ENCODE measurements around the gene KCND2. TPM values are rescaled to one million over a fixed set of nuclear protein-coding genes. Genes with fewer than 3 reads are reported as not detected.
A peak's percentile ranks its signal among the peaks of the same experiment; 100 is the strongest.

Gene KCND2
- total RNA-seq, 1 donor from 2014 or later = 0.12 TPM

GRCh38 chr7:120645966-120646365, 373.0 kb downstream of the KCND2 start:
- DNase-seq (ENCODE audit: low read depth) = no peak
- no peak for TF ChIP-seq CTCF (conservative IDR thresholded peaks at IDR 0.05; ENCODE audit: low read depth, low read length)
- no peak overlapping the region for H3K4me3 ChIP-seq (ENCODE audit: low read depth, low read length)

GRCh38 chr7:120654241-120654640, 381.3 kb downstream of the KCND2 start:
- no peak overlapping the region for H3K4me3 ChIP-seq (ENCODE audit: low read depth, low read length)
- no peak for TF ChIP-seq CTCF (conservative IDR thresholded peaks at IDR 0.05; ENCODE audit: low read depth, low read length)

GRCh38 chr7:120658516-120658915, 385.5 kb downstream of the KCND2 start:
- no peak overlapping the region for H3K4me3 ChIP-seq (ENCODE audit: low read depth, low read length)
- no peak for TF ChIP-seq CTCF (conservative IDR thresholded peaks at IDR 0.05; ENCODE audit: low read depth, low read length)
- no peak for DNase-seq (ENCODE audit: low read depth)

More at GRCh38 chr7:120654241-120654640, 381.3 kb downstream of the KCND2 start:
- peak; percentile 15 for DNase-seq (ENCODE audit: low read depth)

GRCh38 chr7:120662291-120662690, 389.3 kb downstream of the KCND2 start:
- no peak for DNase-seq (ENCODE audit: low read depth)
- TF ChIP-seq CTCF (conservative IDR thresholded peaks at IDR 0.05; ENCODE audit: low read depth, low read length) = no peak
- H3K4me3 ChIP-seq (ENCODE audit: low read depth, low read length) = no peak overlapping the region

- DNase-seq (ENCODE audit: low read depth) = no peak
- no peak for TF ChIP-seq CTCF (conservative IDR thresholded peaks at IDR 0.05; ENCODE audit: low read depth, low read length)
- H3K4me3 ChIP-seq (ENCODE audit: low read depth, low read length) = no peak overlapping the region
Observed at GRCh38 chr7:120665068-120665467, 392.1 kb downstream of the KCND2 start.

- DNase-seq (ENCODE audit: low read depth) = no peak
- H3K4me3 ChIP-seq (ENCODE audit: low read depth, low read length) = no peak overlapping the region
- TF ChIP-seq CTCF (conservative IDR thresholded peaks at IDR 0.05; ENCODE audit: low read depth, low read length) = no peak
Observed at GRCh38 chr7:120675076-120675475, 402.1 kb downstream of the KCND2 start.

GRCh38 chr7:120677535-120677934, 404.6 kb downstream of the KCND2 start:
- H3K4me3 ChIP-seq (ENCODE audit: low read depth, low read length) = no peak overlapping the region
- no peak for DNase-seq (ENCODE audit: low read depth)
- no peak for TF ChIP-seq CTCF (conservative IDR thresholded peaks at IDR 0.05; ENCODE audit: low read depth, low read length)

Data from epithelial cell of proximal tubule (primary cell).